ENCODE measurements around the gene CNPY3.

CNPY3 gene

DNA sequence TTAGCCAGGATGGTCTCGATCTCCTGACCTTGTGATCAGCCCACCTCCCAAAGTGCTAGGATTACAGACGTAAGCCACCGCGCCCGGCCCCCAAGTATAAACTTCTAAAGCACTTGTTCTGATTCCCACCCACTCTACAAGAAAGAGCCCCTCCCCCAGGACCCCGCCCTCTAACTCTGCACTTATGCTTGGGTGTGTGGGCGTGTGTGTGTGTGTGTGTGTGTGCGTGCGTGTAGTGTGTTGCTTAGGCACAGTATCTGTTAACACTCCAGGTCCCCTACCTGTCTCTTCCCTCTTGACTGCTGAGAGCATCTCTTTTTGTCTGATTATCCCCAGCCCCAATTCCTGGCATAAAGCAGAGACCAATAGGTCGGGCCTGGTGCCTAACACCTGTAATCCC, 19.4 kb upstream of the CNPY3 start:
- Histone ChIP-seq H3K9ac (ENCODE audit: low read length) (no peak overlapping the region), H2AFZ (ENCODE audit: low read length) (no peak overlapping the region), H4K20me1 (ENCODE audit: insufficient read depth, low read length) (no peaks in the 10 kb centered on the region), H3K4me3 (ENCODE audit: low read length) (no peak overlapping the region), H3K9me2 (replicated peaks; ENCODE audit: insufficient read depth, low read length) (no peaks in the 10 kb centered on the region), H3K27ac (ENCODE audit: low read length) (no peak overlapping the region), H3K9me3 (replicated peaks; ENCODE audit: insufficient read depth, low read length) (no peaks in the 10 kb centered on the region), H3K27me3 (replicated peaks; ENCODE audit: insufficient read depth, low read length) (no peaks in the 10 kb centered on the region), H3F3A (ENCODE audit: insufficient read depth, low read length) (no peaks in the 10 kb centered on the region), H3K4me1 (ENCODE audit: low read length) (no peaks in the 10 kb centered on the region), H3K79me2 (ENCODE audit: low read length) (no peaks in the 10 kb centered on the region), H3K4me2 (ENCODE audit: low read depth, low read length) (no peak overlapping the region), H3K36me3 (replicated peaks; ENCODE audit: insufficient read depth, low read length) (no peaks in the 10 kb centered on the region)
- TF ChIP-seq, protein P1, sequence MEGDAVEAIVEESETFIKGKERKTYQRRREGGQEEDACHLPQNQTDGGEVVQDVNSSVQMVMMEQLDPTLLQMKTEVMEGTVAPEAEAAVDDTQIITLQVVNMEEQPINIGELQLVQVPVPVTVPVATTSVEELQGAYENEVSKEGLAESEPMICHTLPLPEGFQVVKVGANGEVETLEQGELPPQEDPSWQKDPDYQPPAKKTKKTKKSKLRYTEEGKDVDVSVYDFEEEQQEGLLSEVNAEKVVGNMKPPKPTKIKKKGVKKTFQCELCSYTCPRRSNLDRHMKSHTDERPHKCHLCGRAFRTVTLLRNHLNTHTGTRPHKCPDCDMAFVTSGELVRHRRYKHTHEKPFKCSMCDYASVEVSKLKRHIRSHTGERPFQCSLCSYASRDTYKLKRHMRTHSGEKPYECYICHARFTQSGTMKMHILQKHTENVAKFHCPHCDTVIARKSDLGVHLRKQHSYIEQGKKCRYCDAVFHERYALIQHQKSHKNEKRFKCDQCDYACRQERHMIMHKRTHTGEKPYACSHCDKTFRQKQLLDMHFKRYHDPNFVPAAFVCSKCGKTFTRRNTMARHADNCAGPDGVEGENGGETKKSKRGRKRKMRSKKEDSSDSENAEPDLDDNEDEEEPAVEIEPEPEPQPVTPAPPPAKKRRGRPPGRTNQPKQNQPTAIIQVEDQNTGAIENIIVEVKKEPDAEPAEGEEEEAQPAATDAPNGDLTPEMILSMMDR (IDR thresholded peaks at IDR 0.05; ENCODE audit: low read length): no peak
- TF ChIP-seq EZH2 (optimal IDR thresholded peaks at IDR 0.05; ENCODE audit: low read depth, low read length) (no peak), EZH2phosphoT487 (IDR thresholded peaks at IDR 0.05; ENCODE audit: low read length) (no peak)
- no peak for DNase-seq

DNA sequence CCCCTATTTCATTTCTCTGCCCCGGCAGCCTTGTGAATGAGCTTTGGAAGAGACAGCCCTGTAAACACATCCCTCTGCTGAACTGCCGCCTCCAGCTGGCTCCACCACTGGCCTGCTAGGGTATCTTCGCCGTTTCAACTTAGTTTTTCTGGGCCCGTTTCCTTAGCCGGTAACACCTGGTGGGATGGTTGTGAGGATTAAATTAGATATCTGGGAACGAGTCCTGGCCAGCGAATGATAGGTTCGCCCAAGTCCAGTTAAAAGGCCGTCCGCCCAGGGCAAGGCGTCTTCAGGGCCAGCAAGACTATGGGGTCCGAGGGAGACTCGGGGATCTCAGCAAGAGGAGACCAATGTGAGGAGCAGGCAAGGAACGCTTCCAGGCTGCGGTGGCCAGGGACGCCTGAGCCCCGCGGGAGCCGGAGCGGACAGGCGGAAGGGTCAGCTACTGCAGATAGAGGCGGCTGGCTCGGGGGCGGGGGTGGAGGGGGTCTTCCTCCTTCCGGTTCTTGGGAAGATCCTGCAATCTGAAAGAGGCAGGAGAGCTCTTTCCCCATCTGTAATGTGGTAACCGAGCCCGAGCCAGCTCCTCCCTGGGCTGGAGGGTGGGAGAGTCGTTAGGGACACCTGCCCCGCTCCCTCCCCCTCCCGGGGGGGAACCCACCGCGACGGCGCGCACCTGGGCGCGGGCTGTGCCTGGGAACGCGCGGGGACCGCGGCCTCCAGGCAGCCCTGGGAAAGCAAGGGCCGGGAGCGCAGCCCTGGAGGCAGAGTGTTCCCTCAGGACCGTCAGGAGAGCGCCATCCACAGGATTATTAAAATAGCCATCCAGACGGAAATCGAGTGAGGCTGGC, 17.9 kb upstream of the CNPY3 start:
- Histone ChIP-seq H3K27me3 (replicated peaks; ENCODE audit: insufficient read depth, low read length) (no peaks in the 10 kb centered on the region), H3K36me3 (replicated peaks; ENCODE audit: insufficient read depth, low read length) (no peaks in the 10 kb centered on the region), H3K4me2 (ENCODE audit: low read depth, low read length) (no peak overlapping the region), H3K9ac (ENCODE audit: low read length) (no peak overlapping the region), H3K9me2 (replicated peaks; ENCODE audit: insufficient read depth, low read length) (no peaks in the 10 kb centered on the region), H3K27ac (ENCODE audit: low read length) (no peak overlapping the region), H2AFZ (ENCODE audit: low read length) (no peak overlapping the region), H3K79me2 (ENCODE audit: low read length) (no peaks in the 10 kb centered on the region), H3K9me3 (replicated peaks; ENCODE audit: insufficient read depth, low read length) (no peaks in the 10 kb centered on the region), H4K20me1 (ENCODE audit: insufficient read depth, low read length) (no peaks in the 10 kb centered on the region), H3K4me1 (ENCODE audit: low read length) (no peaks in the 10 kb centered on the region), H3K4me3 (ENCODE audit: low read length) (no peak overlapping the region), H3F3A (ENCODE audit: insufficient read depth, low read length) (no peaks in the 10 kb centered on the region)
- no peak for TF ChIP-seq EZH2phosphoT487 (IDR thresholded peaks at IDR 0.05; ENCODE audit: low read length)
- DNase-seq: no peak

DNA sequence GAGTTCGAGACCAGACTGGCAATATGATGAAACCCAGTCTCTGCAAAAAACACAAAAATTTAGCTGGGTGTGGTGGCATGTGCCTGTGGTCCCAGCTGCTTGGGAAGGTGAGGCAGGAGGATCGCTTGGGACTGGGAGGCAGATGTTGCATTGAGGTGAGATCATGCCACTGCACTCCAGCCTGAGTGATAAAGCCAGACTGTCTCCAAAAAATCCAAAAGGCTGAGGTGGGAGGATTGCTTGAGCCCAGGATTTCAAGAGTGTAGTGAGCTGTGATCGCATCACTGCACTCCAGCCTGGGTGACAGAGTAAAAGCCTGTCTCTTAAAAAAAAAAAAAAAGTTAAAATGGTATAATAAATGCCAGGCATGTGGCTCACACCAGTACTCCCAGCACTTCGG, 14.7 kb upstream of the CNPY3 start:
- H3K79me2 ChIP-seq (ENCODE audit: low read length): no peaks in the 10 kb centered on the region
- H4K20me1 ChIP-seq (ENCODE audit: insufficient read depth, low read length): no peaks in the 10 kb centered on the region
- TF ChIP-seq EZH2 (optimal IDR thresholded peaks at IDR 0.05; ENCODE audit: low read depth, low read length) (no peak), EZH2phosphoT487 (IDR thresholded peaks at IDR 0.05; ENCODE audit: low read length) (no peak)
- TF ChIP-seq, protein P1 (IDR thresholded peaks at IDR 0.05; ENCODE audit: low read length): no peak
- no peaks in the 10 kb centered on the region for H3K36me3 ChIP-seq (replicated peaks; ENCODE audit: insufficient read depth, low read length)
- H3K9me3 ChIP-seq (replicated peaks; ENCODE audit: insufficient read depth, low read length): no peaks in the 10 kb centered on the region
- H3K27ac ChIP-seq (ENCODE audit: low read length): no peak overlapping the region
- H2AFZ ChIP-seq (ENCODE audit: low read length): no peak overlapping the region
- H3K9me2 ChIP-seq (replicated peaks; ENCODE audit: insufficient read depth, low read length): no peaks in the 10 kb centered on the region
- H3F3A ChIP-seq (ENCODE audit: insufficient read depth, low read length): no peaks in the 10 kb centered on the region
- H3K4me2 ChIP-seq (ENCODE audit: low read depth, low read length): no peak overlapping the region
- H3K9ac ChIP-seq (ENCODE audit: low read length): no peak overlapping the region
- H3K4me3 ChIP-seq (ENCODE audit: low read length): no peak overlapping the region
- no peaks in the 10 kb centered on the region for H3K27me3 ChIP-seq (replicated peaks; ENCODE audit: insufficient read depth, low read length)
- H3K4me1 ChIP-seq (ENCODE audit: low read length): no peaks in the 10 kb centered on the region
- DNase-seq: no peak

DNA sequence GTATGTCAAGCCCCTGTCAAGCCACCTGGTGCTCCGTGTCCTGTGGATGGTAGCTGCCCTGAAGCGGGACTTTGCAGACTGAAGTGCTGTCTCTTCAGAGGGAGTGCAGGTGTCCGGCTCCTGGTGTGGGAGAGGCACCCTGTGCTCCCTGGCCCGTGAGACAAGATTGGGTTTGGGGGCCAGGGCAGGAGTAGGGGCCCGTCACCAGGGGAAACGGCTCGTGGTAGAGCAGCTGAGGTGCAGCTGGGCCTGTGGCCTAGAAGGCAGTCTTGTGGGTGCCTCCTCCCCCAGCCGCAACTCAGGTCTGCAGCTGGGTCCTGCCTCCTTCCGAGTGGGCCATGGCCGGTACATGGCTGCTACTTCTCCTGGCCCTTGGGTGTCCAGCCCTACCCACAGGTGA, 13.5 kb upstream of the CNPY3 start, which contains the start of gene PTCRA:
Gene PTCRA (plus strand): TSS at position 322 of the 400 bp plus-strand sequence. CDS start 17 bp downstream, at position 339.
- H3K9me3 ChIP-seq (replicated peaks; ENCODE audit: insufficient read depth, low read length): no peaks in the 10 kb centered on the region
- no peak within 1 kb of the TSS for H3K4me2 ChIP-seq (ENCODE audit: low read depth, low read length)
- no peaks in the 10 kb centered on the region for H3K9me2 ChIP-seq (replicated peaks; ENCODE audit: insufficient read depth, low read length)
- TF ChIP-seq EZH2 (optimal IDR thresholded peaks at IDR 0.05; ENCODE audit: low read depth, low read length) (no peak), EZH2phosphoT487 (IDR thresholded peaks at IDR 0.05; ENCODE audit: low read length) (no peak)
- TF ChIP-seq, protein P1 (IDR thresholded peaks at IDR 0.05; ENCODE audit: low read length): no peak
- no peaks in the 10 kb centered on the region for H3K36me3 ChIP-seq (replicated peaks; ENCODE audit: insufficient read depth, low read length)
- H3F3A ChIP-seq (ENCODE audit: insufficient read depth, low read length): no peaks in the 10 kb centered on the region
- no peaks in the 10 kb centered on the region for H4K20me1 ChIP-seq (ENCODE audit: insufficient read depth, low read length)
- no peaks in the 10 kb centered on the region for H3K4me1 ChIP-seq (ENCODE audit: low read length)
- no peaks in the 10 kb centered on the region for H3K27me3 ChIP-seq (replicated peaks; ENCODE audit: insufficient read depth, low read length)
- no peak within 1 kb of the TSS for H3K9ac ChIP-seq (ENCODE audit: low read length)
- no peak within 1 kb of the TSS for H3K27ac ChIP-seq (ENCODE audit: low read length)
- no peaks in the 10 kb centered on the region for H3K79me2 ChIP-seq (ENCODE audit: low read length)
- no peak within 1 kb of the TSS for H2AFZ ChIP-seq (ENCODE audit: low read length)
- no peak within 1 kb of the TSS for H3K4me3 ChIP-seq (ENCODE audit: low read length)
- no peak for DNase-seq

Measured in MM.1S (cell line).